Subcutaneous adipose tissue (tissue), 4 donors: ENCODE results near the gene PHF20. TPM values are rescaled to one million over a fixed set of nuclear protein-coding genes. Genes with fewer than 3 reads are reported as not detected.

ENCODE experiments used
- CTCF ChIP-seq: fragments of 450-650 bp; IDR thresholded peaks from one replicate; pipeline ENCODE4 v1.5.1; 2016; ENCODE audit warnings: low read depth, mild to moderate bottlenecking, control low read depth, antibody characterized with exemption, moderate library complexity
- total RNA-seq, 4 donors: library from RNA; depleted of rRNA; stranded (reverse); fragments of >200 nt; gene quantifications; one replicate each; pipeline ENCODE4 v1.1.0, GENCODE V29; 2016

PHF20 gene
- 10 to 100 TPM; 35.5 to 61.6 (median 44.5) TPM for total RNA-seq

GRCh38 chr20:35771689-35772562 is at the start of gene PHF20:
Gene PHF20, plus strand, starts transcription at chr20:35772015. Its CDS starts 29,508 bp downstream, at chr20:35801523.
- no peak for TF ChIP-seq CTCF

GRCh38 chr20:35724321-35725230 is 47.2 kb upstream of the PHF20 start:
- TF ChIP-seq CTCF, result no peak

GRCh38 chr20:35726842-35727711 is 44.7 kb upstream of the PHF20 start:
- TF ChIP-seq CTCF, result no peak

- TF ChIP-seq CTCF, result no peak
Observed at GRCh38 chr20:35729283-35729807, 42.5 kb upstream of the PHF20 start.

GRCh38 chr20:35729836-35730582 is 41.8 kb upstream of the PHF20 start:
- no peak for TF ChIP-seq CTCF
